B cell (primary cell): Measurements from ENCODE around the gene CCL3. TPM values are rescaled to one million over a fixed set of nuclear protein-coding genes. Genes with fewer than 3 reads are reported as not detected.
A peak's percentile ranks its signal among the peaks of the same experiment; 100 is the strongest.
"Not testable (repeated sequence)": the region's sequence is repeated elsewhere in the genome, so short reads cannot be mapped to it uniquely, and the experiment has no call there.

Experiments
- ATAC-seq: fragments of 200-7000 bp; cut with Tn5 transposase; one replicate; pipeline ENCODE4 v1.10.0; 2021; ENCODE audit warnings: low read depth, mild to moderate bottlenecking, moderate number of reproducible peaks, moderate library complexity
- CTCF ChIA-PET: fragments of 350-600 bp; sonication (Branson Sonifier 250); formaldehyde crosslinking; loops from one replicate; lab custom pipeline; 2021; ENCODE audit warnings: antibody characterized with exemption, inconsistent platforms; lab: Charles Lee
- POLR2A ChIA-PET: fragments of 350-600 bp; sonication (Branson Sonifier 250); formaldehyde crosslinking; loops from one replicate; lab custom pipeline; 2021; ENCODE audit warnings: antibody characterized with exemption; lab: Charles Lee
- DNase-seq: peaks from one replicate; pipeline ENCODE4 v3.0.0; 2013
- H2AFZ ChIP-seq: 2 replicates; pipeline ENCODE4 v1.6.1; 2012; ENCODE audit warnings: mild to moderate bottlenecking, low read depth, low read length; ENCODE audit not compliant: insufficient read depth, poor library complexity, severe bottlenecking
- H3K27ac ChIP-seq, 2 donors: 1 replicate in 1 of 2; 2 replicates in 1 of 2; pipeline ENCODE4 v1.5.1; 2012 to 2013; ENCODE audit warnings: low read length in 2 of 2, mild to moderate bottlenecking in 2 of 2, moderate library complexity in 1 of 2
- H3K27me3 ChIP-seq, 4 experiments: fragments of 200-600 bp in 1 of 4; sonication (generic) in 1 of 4; replicated peaks in 1 of 4; 1 replicate in 2 of 4; 2 replicates in 2 of 4; pipeline versions ENCODE4 v1.6.1 to v1.7.0; 2013 to 2016; ENCODE audit warnings: low read length in 3 of 4, mild to moderate bottlenecking in 2 of 4, mixed read lengths in 1 of 4, moderate library complexity in 1 of 4; ENCODE audit not compliant: insufficient read depth in 4 of 4, control insufficient read depth in 3 of 4; ENCODE audit errors: control extremely low read depth in 1 of 4
- H3K36me3 ChIP-seq, 2 experiments: replicated peaks in 1 of 2; 1 replicate in 1 of 2; 2 replicates in 1 of 2; pipeline versions ENCODE4 v1.6.1 to v1.7.1; 2013; ENCODE audit warnings: low read length in 1 of 2; ENCODE audit not compliant: insufficient read depth in 2 of 2, control insufficient read depth in 1 of 2; ENCODE audit errors: control extremely low read depth in 1 of 2, extremely low read depth in 1 of 2
- H3K4me1 ChIP-seq, 2 donors: fragments of 200-600 bp in 1 of 2; sonication (generic) in 1 of 2; 1 replicate in 1 of 2; 2 replicates in 1 of 2; pipeline versions ENCODE4 v1.5.1 to v1.6.1; 2013 to 2017; ENCODE audit warnings: low read length in 2 of 2; ENCODE audit not compliant: control insufficient read depth in 2 of 2, insufficient read depth in 2 of 2
- H3K4me2 ChIP-seq: replicated peaks from 2 replicates; pipeline ENCODE3; 2012; ENCODE audit warnings: mild to moderate bottlenecking, low read depth, low read length; ENCODE audit not compliant: poor library complexity, severe bottlenecking
- H3K4me3 ChIP-seq, 5 experiments: fragments of 200-600 bp in 1 of 5; sonication (generic) in 1 of 5; 1 replicate in 3 of 5; 2 replicates in 2 of 5; pipeline versions ENCODE4 v1.5.1 to v1.7.0; 2011 to 2016; ENCODE audit warnings: low read length in 4 of 5, mild to moderate bottlenecking in 4 of 5, low read depth in 2 of 5, control low read depth in 1 of 5, moderate library complexity in 1 of 5; ENCODE audit not compliant: insufficient read depth in 1 of 5; ENCODE audit errors: control extremely low read depth in 1 of 5, extremely low read depth in 1 of 5
- H3K79me2 ChIP-seq: fragments of 200-600 bp; sonication (generic); one replicate; pipeline ENCODE4 v1.6.0; 2016; ENCODE audit warnings: low read length; ENCODE audit not compliant: control insufficient read depth, insufficient read depth
- H3K9ac ChIP-seq: fragments of 200-600 bp; sonication (generic); 2 replicates; pipeline ENCODE4 v1.6.1; 2017; ENCODE audit warnings: mild to moderate bottlenecking, low read length, moderate library complexity
- H3K9me3 ChIP-seq, 3 donors: one replicate each; pipeline versions ENCODE4 v1.6.1 to v1.7.1; 2013; ENCODE audit warnings: low read length in 2 of 3; ENCODE audit not compliant: control insufficient read depth in 2 of 3, insufficient read depth in 1 of 3; ENCODE audit errors: control extremely low read depth in 1 of 3
- H4K20me1 ChIP-seq: 2 replicates; pipeline ENCODE4 v1.6.0; 2012; ENCODE audit warnings: mild to moderate bottlenecking, low read length; ENCODE audit not compliant: insufficient read depth, control insufficient read depth, poor library complexity, severe bottlenecking
- H3K27ac Mint-ChIP-seq: one replicate; pipeline ENCODE4 v1.8.0; 2021; ENCODE audit warnings: mixed read lengths
- H3K27me3 Mint-ChIP-seq: one replicate; pipeline ENCODE4 v1.8.0; 2021; ENCODE audit warnings: mixed read lengths
- H3K4me1 Mint-ChIP-seq: one replicate; pipeline ENCODE4 v1.8.0; 2021; ENCODE audit warnings: mixed read lengths
- H3K4me3 Mint-ChIP-seq: one replicate; pipeline ENCODE4 v1.8.0; 2021; ENCODE audit warnings: mixed read lengths
- H3K9me3 Mint-ChIP-seq: one replicate; pipeline ENCODE4 v1.8.0; 2022; ENCODE audit warnings: mixed read lengths; ENCODE audit not compliant: insufficient read depth
- CTCF ChIP-seq: fragments of 200-600 bp; IDR thresholded peaks from one replicate; pipeline ENCODE4 v1.8.0; 2022; ENCODE audit warnings: antibody characterized with exemption, mild to moderate bottlenecking
- EZH2 ChIP-seq: IDR thresholded peaks from 2 replicates; pipeline ENCODE4 v1.6.1; 2012; ENCODE audit warnings: borderline replicate concordance, low read depth, mild to moderate bottlenecking, moderate library complexity, low read length; ENCODE audit not compliant: insufficient read depth, poor library complexity, severe bottlenecking
- WGBS: methylation state at CpG from one replicate; pipeline ENCODE4 v1.1.5; 2013; ENCODE audit warnings: missing lambda C conversion rate; ENCODE audit not compliant: insufficient coverage; 5-methylcytosine and 5-hydroxymethylcytosine counted together
- intact Hi-C: fragments of 100-400 bp; cut with micrococcal nuclease; formaldehyde crosslinking; loops from one replicate; pipeline ENCODE4 v1.10.0; 2022
- polyA plus RNA-seq: library from polyadenylated mRNA; depleted of rRNA; stranded (reverse); fragments of >200 nt; gene quantifications from 2 replicates; pipeline ENCODE4 v1.2.3, GENCODE V29; 2012
- total RNA-seq, 2 donors: library from RNA; stranded (reverse); fragments of 120-200 nt in 1 of 2; gene quantifications; 1 replicate in 1 of 2; 2 replicates in 1 of 2; pipeline versions ENCODE4 v1.2.3 to v1.2.4, GENCODE V29; 2013 to 2022

The CCL3 gene
- total and polyA plus RNA-seq, 2 donors (not counting 1 experiment from before 2014, with no cell fraction given): 5.7 to 31.3 TPM

DNA sequence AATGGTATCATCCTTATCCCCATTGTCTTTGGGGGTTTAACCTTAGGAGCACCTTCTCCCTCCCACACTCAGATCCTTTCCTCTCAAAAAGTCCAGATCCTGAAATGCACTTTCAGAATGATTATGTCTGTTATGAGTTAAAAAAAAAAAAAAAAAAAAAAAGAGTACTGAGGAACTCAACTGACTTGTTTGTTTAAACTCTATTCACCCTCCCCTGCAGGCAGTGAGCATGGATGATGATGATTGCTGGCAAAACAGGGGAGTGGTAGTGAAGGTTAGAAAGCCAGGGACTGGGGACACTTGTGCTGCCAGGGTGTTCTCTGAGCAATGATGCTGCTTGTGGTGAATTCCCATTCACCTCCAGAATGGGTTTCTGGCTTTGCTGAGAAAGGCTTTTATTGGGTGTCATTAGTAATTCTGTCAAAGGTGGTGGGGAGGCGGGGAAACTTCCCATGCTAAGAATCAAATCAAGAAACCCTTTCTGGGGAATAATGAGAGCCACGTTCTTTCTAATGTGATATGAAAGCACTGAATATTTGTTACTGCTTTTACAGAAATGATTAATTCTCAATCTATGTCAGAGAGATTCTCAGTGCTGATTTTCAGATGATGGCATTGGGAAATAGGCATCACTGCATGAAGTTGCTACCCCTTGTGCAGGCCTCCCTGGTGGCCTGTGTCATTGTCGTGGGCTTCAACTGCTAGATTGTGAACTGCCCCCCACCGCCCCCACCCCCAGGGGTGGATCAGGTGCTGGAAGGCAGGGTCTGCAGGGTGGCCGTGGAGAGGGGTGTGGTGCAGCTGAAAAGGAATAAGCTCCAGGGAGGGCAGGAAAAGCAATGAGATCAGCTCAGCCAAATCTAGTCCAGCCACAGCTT lies 27.8 kb upstream of the CCL3 start:
- H3K4me2 ChIP-seq: no peak overlapping the region
- peaks cover 10% of the 10 kb centered on the region for H3K9me3 Mint-ChIP-seq
- H2AFZ ChIP-seq: no peak overlapping the region
- WGBS: 100% methylated on average over 1 of the region's 5 CpGs
- H3K4me3 Mint-ChIP-seq: no peak overlapping the region
- H3K27me3 ChIP-seq: no peaks in the 10 kb centered on the region
- H4K20me1 ChIP-seq: no peaks in the 10 kb centered on the region
- H3K79me2 ChIP-seq: no peaks in the 10 kb centered on the region
- H3K27ac Mint-ChIP-seq: no peak overlapping the region
- DNase-seq (no peak), ATAC-seq (no peak)
- ChIA-PET POLR2A (no interaction called here), CTCF (interaction anchor here (1.1 to 2.5 kb wide), 5 partner anchors 9 to 142 kb away, joined by 3 to 9 read pairs (median 4); no protein-coding TSS in a partner anchor)
- H3K27me3 Mint-ChIP-seq: peaks cover 3% of the 10 kb centered on the region
- intact Hi-C loops: loop anchor here (2.0 kb wide), 1 partner anchor 15 kb away; the partner anchor contains the start of gene CCL4
- H3K4me1 ChIP-seq: peaks cover 11 to 15% of the 10 kb centered on the region in 2 donors
- peaks cover 26% of the 10 kb centered on the region for H3K4me1 Mint-ChIP-seq
- no peak overlapping the region for H3K27ac ChIP-seq
- no peaks in the 10 kb centered on the region for H3K36me3 ChIP-seq
- H3K9ac ChIP-seq: no peak overlapping the region
- H3K4me3 ChIP-seq: no peak overlapping the region
- TF ChIP-seq CTCF: no peak
- no peak for TF ChIP-seq EZH2
- peaks cover 0 to 9% (median 4%) of the 10 kb centered on the region in 3 donors for H3K9me3 ChIP-seq

DNA sequence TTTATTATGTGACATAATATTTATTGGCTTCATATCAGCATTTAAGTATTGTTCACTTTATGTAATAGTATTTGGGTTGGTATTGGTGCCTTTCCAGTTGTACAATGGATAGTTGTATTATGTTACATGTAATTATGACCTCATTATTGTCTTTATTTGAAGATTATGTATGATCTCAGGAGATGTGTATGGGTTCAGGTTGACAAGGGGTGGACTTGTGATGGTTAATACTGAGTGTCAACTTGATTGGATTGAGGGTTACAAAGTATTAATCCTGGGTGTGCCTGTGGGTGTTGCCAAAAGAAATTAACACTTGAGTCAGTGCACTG lies 25.7 kb upstream of the CCL3 start:
- H3K4me3 ChIP-seq, H3K9ac ChIP-seq, DNase-seq, H3K27me3 Mint-ChIP-seq, H2AFZ ChIP-seq, H3K79me2 ChIP-seq, POLR2A ChIA-PET, H3K27me3 ChIP-seq, intact Hi-C loops, H3K4me3 Mint-ChIP-seq, H3K36me3 ChIP-seq, ATAC-seq, H4K20me1 ChIP-seq, H3K4me2 ChIP-seq, H3K27ac ChIP-seq, H3K27ac Mint-ChIP-seq: not testable (repeated sequence)
- peaks cover 37% of the 10 kb centered on the region for H3K4me1 Mint-ChIP-seq
- Histone ChIP-seq H3K9me3 (peaks cover 1 to 15% (median 9%) of the 10 kb centered on the region in 3 donors), H3K4me1 (peaks cover 20 to 23% of the 10 kb centered on the region in 2 donors)
- H3K9me3 Mint-ChIP-seq: peaks cover 11% of the 10 kb centered on the region
- CTCF ChIA-PET: interaction anchor here (2.5 kb wide), 1 partner anchor 140 kb away, joined by 9 read pairs; no protein-coding TSS in a partner anchor

DNA sequence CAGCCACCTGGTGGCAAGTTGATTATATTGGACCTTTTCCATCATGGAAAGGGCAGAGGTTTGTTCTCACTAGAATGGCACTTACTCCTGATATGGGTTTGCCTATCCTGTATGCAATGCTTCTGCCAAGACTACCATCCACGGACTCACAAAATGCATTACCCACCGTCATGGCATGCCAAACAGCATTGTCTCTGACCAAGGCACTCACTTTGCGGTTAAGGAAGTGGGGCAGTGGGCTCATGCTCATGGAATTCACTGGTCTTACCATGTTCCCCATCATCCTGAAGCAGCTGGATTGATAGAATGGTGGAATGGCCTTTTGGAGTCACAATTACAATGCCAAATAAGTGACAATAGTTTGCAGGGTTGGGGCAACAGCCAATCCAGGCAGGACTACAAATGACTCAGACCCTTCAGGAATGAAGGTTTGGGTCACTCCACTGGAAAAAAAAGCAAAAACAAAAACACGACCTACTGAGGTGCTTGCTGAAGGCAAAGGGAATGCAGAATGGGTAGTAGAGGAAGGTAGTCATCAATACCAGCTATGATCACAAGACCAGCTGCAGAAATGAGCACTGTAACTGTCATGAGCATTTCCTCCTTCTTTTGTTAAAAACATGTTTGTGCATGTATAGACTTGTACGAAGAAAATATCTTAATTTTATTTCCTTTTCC lies 25.2 kb upstream of the CCL3 start:
- H3K36me3 ChIP-seq, ATAC-seq, DNase-seq, H3K79me2 ChIP-seq, H3K4me2 ChIP-seq, POLR2A ChIA-PET, H4K20me1 ChIP-seq, H3K4me3 ChIP-seq, intact Hi-C loops, H3K27ac ChIP-seq, H3K27me3 ChIP-seq, H2AFZ ChIP-seq, H3K4me3 Mint-ChIP-seq, H3K9ac ChIP-seq, H3K27me3 Mint-ChIP-seq: not testable (repeated sequence)
- 94% methylated on average over 3 of the region's 5 CpGs for WGBS
- H3K27ac Mint-ChIP-seq: peak overlapping the region; percentile 50
- CTCF ChIA-PET: interaction anchor here (2.5 kb wide), 1 partner anchor 139 kb away, joined by 9 read pairs; no protein-coding TSS in a partner anchor
- peaks cover 42% of the 10 kb centered on the region for H3K4me1 Mint-ChIP-seq
- Histone ChIP-seq H3K4me1 (peaks cover 25 to 27% of the 10 kb centered on the region in 2 donors), H3K9me3 (peaks cover 1 to 15% (median 9%) of the 10 kb centered on the region in 3 donors)
- H3K9me3 Mint-ChIP-seq: peaks cover 11% of the 10 kb centered on the region
